Measurements from ENCODE around the gene ING3.
"Not testable (repeated sequence)": the region's sequence is repeated elsewhere in the genome, so short reads cannot be mapped to it uniquely, and the experiment has no call there.

The ING3 gene

DNA sequence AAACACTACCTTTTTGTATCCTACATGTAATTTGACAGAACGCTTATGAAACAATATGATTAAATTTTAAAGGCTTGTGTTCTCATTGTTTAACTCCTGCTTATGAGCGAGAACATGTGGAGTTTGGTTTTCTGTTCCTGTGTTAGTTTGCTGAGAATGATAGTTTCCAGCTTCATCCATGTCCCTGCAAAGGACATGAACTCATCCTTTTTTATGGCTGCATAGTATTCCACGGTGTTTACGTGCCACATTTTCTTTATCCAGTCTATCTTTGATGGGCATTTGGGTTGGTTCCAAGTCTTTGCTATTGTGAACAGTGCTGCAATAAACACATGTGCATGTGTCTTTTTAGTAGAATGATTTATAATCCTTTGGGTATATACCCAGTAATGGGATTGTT is 54.5 kb downstream of the ING3 start:
- FAIRE-seq, result not testable (repeated sequence)

DNA sequence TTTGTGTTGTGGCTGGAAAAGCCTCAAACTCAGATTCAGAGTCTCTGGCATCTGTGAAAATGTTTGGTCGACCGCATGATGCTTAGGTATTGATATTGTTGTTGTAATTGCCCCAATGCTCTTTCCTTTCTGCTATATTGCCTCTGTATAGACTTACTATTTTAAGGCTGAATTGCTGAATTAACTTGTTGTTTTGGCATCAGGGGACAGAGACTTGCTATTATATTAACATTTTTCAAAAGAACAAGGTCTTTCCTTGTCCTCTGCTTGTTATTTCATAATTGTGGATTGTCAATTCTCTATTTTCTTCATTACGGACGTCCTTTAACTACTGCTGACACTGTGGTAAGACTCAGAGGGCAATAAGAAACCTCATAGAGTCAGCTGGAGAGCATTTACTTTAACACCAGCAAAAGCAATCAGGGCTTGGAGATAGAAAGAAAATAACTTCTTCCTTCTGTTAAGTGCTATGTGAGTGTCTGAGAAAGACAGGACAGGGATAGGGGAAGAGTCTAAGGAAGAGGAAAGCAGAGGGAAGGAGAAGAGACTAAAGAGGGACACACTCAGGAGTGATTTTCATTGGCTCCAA is 55.5 kb downstream of the ING3 start:
- FAIRE-seq, result no peak

DNA sequence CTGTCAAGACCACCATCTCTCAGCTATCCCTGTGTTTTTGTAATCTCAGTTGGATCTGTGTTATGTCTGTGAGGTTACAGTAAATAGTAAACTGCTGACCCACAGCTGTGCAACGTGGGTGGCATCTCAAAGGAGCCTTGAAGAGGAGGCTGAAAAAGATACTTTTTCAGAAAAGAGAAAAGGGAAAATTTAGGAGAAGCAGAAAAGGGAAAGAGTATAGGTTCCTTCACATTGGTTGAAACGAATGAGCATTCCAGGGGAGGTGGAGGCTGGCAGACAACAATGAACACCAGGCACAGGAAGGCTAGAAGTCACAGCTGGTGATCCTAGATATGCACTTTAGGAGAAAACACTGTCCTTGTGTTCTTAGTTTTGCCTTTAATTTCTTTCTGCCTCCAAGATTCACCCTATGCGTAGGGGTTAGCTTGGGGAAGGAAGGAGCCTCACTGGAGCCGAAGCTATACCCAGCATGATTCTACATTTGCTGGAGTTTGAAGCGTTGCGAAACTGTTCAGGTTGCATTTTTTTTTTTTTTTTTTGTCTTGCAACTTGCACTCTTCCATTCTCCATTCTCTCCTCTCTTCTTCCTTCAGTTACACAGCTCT is 56.2 kb downstream of the ING3 start:
- FAIRE-seq, result peak; percentile 94

DNA sequence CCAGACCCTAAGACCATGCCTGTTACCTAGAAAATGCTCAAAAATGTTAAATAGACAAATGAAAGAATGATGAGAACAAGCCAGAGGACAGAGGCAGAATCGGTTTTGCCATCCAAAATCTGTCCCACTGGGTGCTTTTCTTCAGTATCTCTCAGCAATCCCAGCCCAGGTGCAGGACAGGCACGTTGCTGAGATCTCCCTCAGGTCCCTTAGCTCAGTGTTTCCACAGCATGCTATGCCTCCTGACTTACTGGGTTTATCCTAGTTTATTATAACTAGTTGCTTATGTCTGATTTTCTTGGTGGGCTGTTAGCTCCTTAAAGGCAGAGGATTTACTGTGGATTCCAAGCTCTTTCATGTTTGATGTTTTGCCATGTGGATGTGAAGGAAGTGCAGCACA is 58.2 kb downstream of the ING3 start:
- no peak for FAIRE-seq

DNA sequence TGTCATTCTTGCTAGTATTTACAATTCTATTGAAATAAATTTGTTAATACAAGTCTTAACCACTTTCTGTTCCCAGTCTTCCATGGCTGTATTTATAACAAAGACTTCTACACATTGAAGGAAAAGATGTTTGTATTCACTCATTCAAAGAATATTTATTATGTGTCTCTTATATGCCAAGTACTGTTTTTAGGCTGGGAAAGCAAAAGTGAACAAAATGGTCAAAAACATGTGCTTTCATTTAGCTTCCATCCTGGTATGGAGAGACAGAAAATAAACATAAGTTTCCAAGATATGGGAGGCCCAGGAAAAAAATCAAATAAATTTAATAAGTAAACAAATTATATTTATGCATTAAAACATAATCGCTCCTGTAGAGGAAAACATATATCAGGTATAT is 60.8 kb downstream of the ING3 start:
- no peak for FAIRE-seq

DNA sequence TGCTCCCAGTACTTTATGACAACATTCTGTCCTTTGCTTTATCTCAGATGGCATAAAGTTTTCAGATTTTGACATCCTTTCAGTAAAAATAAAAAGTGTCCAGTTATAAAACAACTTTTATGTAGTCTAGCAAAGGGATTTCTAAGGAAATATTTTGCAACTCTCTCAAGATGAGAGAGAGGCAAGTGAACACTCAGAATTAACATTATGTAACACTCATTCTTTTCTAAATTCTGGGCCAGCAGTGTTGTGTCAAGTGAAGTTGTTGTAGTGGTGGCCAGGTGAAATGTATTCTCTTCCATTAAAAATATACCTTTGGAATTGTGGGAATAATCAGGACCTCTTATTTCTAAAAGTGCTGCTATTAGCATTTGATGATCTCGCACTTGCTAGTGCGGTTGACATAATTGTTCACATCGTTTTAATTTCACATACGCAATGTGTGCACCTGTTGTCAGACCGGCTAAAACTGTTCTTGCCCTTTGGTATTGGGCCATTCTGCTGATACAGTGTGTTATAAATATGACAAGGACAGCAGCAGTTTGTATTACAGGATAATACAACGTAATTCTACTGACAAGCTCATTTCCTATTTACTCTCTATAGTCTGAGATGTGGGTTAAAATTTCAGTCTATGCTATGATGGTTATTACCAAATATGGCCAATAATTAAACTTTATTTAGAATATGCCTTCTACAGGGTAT is 61.7 kb downstream of the ING3 start:
- no peak for FAIRE-seq

DNA sequence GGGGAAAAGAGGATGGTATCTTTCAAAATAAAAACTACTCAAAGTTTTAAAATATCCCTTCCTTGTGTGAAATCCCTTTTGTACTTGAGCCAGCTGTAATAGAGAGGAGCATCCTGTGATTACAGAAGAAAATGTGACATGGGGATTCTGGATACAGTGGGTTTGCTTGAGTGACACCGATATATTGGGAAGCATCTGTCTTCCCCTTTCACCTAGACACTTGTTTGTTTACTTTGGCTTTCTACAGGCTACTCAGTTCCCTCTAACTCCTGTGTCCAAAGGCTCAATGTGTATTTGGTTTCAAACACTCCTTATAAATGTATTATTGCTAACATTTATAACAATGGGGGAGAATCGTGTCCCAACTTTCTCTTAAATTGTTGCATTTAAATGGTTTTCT is 62.3 kb downstream of the ING3 start:
- no peak for FAIRE-seq

DNA sequence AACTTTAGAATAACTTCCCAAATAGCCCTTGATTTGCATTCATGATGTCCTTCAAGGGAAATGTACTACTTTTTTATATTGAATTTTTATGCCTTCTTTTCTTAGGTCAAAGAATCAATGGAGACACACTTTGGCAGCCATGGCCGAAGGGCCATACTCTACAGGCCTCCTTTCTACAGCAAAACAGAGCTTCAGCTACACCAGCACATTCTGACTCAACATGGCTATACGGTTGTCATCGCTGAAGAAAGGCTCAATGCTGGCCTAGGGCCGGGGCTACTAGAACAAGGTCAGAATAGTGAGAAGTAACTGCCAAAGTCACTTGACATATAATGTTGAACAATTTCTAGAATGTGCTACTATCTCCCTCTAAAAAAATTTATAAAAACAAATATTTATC is 65.0 kb downstream of the ING3 start:
- no peak for FAIRE-seq

DNA sequence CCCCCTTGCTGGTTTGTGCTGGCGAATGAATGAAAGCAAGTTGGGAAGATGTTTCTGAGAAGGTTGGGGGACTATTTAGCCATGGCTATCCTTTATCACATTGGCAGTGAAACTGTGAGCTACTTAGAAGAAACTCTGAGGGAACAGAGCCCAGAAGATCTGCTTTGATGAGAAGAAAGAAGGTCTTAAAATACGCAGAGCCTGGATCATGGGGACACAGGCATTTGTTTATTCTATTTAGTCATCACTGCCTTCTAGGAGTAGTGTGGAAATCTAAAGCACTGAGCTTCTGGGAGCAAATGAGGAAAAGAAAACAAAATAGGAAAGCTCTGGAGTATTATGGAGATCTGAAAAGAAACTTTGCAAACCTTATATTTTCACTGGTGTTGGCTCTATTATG is 66.4 kb downstream of the ING3 start:
- no peak for FAIRE-seq

DNA sequence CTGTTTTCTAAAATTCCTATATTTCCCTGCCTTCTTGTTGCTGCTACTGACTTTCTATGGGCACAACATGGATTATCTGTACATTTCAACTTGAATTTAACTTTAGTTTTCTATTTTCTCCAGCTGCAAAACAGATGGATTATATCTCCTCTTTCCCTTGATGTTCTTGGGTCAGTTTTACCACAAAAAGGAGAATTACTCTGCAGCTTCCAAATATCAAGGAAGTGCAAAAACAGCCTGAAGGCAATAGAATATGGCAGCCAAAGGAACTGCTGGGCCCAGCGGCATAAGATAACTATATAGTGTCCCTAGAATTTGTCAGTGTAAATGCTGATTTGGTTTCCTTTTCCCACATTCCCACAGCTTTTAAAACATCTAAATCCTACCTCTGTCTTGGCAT is 67.0 kb downstream of the ING3 start:
- FAIRE-seq, result no peak

DNA sequence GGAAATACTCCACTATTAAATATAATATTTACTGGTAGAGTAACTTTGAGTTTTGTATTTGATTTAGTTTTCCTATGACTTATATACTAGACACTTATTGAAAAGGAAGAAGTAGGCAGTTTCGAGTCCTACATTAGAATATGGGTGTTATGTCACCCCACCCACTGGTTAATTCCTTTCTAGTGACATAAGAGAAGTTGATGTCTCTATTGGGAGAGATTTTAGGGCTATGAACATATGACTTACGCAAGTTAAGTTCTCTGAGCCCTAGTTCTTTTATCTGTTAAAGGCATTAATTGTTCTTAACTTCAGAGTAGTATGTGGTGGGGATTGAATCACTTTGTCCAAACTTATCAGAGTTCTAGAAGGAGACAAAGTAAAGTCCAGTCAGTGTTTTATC is 68.4 kb downstream of the ING3 start:
- no peak for FAIRE-seq

DNA sequence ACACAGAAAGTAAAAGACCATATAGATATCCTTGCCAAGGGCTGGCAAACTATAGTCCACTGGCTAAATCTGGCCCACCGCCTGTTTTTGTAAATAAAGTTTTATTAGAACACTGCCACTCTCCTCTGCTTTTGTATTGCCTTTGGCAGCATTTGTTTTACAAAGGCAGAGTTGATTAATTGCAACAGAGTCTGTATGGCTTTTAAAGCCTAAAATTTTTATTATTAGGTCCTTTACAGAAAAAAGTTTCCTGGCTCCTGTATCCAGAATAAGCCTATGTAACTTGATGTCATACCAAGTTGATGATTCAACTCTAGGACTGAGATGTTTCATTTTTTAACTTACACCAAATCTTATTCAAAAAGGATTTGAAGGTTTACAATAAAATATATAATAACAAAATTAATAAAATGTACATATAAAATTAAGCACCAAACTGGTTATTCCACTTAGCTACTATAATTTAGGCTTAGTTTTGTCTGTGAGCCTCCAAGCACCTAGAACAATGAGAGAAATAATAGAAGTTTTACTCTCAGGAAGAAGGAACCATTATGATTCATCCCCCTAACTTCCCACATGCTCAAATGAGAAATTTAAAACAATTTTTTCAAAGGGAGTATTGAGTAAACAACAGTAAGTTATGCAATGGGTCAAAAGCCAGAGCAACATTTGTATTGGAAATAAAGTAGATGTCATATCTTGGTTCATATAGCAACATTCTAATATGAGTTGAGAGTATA is 69.8 kb downstream of the ING3 start:
- FAIRE-seq, result peak; percentile 81

DNA sequence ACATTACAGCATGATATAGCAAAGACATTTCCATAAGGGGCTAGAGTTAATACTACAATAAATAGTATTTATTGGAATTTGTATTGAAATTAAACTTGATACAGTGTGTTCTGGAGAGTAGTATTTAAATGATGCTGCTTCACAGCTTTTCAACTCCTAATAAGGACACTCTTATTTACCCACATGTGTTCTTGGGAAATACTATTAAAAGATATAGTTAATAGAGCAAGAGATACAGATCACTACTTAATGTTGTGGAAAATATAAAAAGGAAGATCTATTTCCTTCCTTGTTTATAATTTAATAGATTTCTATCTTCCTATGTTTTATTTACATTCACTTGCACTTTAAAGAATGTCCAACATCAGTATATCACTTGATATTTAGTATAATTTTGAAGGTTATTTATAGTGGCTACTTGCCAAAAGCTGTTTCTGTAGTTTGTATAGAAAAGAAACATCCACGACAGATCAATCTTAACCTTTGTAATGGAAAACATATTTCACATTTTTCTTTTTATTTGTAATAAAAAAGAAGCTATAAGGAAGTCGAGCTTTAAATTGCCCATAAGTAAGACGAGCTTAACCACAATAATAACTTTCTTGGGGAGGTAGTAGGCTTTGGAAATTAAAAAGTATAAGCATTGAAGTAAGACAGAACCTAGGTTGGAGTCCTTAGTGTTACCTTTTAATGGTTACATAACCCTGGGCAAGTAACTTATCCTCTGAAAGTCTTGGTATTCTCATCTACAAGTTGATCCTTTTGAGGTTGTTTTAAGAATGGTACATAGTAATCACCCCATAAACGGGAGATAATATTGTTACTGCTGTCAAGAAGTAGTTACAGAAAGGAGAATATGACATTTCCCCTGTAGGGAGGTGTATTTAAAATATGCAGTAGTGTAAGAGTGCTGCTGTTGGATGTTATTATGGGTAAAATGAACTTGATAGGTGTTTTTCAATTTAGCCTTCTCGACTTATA is 70.7 kb downstream of the ING3 start:
- FAIRE-seq, result peak; percentile 18

DNA sequence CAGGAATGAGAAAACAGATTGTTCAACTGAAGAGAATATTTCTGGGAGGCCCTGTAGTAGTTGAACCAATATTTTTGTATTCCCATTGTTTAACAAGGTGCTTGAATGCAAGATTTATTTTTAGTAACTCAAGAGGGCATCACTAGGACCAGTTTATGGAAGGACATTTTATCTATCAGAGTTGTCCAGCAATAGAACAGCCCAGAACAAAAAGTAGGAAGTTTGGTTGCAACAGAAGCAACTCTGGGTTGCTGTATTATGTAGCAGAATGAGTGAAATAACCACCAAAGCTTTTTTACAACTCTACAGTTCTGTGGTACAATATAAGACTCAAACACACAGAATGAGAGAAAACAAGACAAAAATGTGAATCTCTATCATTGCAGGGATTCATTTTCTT is 72.6 kb downstream of the ING3 start:
- FAIRE-seq, result no peak

DNA sequence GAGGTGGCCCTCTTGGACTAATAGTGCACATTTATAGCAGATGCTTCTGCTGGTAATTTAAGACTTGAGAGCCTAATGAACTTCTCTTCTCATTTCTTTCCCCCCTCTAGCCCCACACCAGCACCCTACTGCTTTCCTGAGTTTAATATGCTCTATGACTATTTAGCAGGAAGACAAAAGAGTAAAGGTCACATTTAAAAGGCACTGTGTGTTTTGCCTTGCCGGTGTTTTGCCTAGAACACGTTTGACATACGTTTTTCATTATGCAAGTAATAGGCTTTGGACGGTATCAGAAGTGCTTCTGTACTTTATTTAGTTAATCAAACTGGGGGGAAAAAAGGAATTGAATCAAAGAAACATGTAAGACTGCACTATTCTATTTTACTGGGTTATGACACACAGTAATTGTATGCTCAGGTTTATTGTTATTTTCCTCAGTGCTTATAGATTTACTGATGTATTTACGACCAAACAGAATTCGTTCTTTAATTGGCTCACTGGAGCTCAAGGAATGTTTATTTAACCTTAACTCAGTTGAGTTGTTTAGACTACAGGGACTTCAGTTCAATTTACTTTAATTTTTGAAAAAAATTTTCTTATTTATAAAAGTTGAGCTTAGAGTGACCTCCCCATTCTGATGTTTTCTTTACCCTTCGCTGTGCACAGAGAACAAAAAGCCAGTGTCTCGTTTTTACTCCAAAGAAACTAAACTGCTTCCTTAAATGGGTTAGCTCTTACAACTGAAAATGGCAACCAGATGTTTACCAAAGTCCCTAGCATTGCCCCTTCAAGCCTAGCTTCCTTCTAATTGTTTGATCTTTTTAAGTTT is 73.3 kb downstream of the ING3 start:
- FAIRE-seq, result peak; percentile 98

DNA sequence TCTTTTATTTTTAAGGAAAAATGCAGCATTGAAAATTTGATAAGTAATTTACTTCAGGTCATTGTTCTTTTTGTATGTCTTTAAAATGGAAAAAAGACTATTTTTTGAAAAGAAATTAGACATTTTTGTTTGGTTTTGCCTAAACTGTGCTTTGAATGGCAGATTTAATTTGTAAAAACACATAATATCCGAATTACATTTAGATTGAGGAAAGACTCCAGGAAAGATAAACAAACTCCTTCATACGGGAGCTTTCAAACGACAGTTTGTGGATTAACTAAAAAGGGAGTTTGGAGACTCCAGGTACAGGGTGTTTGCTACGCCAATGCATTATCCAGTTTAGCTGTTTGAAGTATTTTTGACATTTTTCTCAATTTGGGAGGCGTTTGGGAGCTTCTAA is 74.0 kb downstream of the ING3 start:
- no peak for FAIRE-seq

DNA sequence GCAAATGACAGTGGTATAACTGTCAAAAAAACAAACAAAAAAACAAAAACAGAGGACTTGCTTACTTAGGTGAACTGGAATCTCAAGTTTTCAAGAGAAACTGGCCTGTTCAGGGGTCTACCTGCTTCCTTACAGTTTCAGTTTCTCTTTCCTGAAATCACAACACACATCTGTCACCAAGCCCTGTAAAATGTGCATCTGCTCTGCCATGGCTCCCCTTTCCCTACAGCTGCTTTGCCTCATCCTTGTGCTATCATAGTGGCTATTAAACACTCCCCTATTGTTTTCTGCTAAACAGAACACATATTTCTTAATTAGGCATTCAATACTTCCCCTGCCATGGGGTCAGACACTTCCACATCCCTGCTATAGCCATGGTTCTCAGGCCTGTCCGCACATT is 75.6 kb downstream of the ING3 start:
- no peak for FAIRE-seq

DNA sequence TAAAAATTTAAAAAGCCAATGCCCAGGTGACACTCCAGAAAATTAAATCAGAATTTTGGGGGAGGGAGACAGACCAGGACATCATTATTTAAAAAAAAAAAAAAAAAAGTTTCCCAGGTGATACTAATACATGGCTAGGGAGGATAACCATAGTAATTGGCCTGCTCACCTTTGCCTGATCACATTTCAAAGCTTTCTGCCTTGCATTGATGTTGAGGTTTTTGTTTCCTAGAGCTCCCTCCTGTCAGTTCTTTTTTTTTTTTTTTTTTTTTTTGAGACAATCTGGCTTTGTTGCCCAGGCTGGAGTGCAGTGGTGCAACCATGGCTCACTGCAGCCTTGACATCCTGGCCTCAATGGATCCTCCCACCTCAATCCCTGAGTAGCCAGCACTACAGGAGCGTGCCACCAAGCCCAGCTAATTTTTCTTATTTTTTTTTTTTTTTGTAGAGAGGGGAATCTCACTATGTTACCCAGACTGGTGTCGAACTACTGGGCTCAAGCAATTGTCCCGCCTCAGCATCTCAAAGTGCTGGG is 76.1 kb downstream of the ING3 start:
- FAIRE-seq, result no peak
